K562 (cell line): ENCODE data around the gene PIP4K2C. TPM values are rescaled to one million over a fixed set of nuclear protein-coding genes. Genes with fewer than 3 reads are reported as not detected.

Experiments
- CBFA2T3 ChIP-seq: fragments of 450-650 bp; IDR thresholded peaks from 2 replicates; pipeline ENCODE4 v1.6.1; 2017
- CHD2 ChIP-seq: IDR thresholded peaks from 2 replicates; pipeline ENCODE4 v1.6.1; 2011; ENCODE audit warnings: low read depth, low read length
- CLOCK ChIP-seq: fragments of 250-450 bp; sonication (Bioruptor Pico); IDR thresholded peaks from 2 replicates; pipeline ENCODE4 v1.4.0; 2020; ENCODE audit warnings: mild to moderate bottlenecking, moderate library complexity, borderline replicate concordance
- CTBP1 ChIP-seq: fragments of 450-650 bp; IDR thresholded peaks from 2 replicates; pipeline ENCODE4 v1.6.1; 2016; ENCODE audit warnings: borderline replicate concordance
- DPF2 ChIP-seq: fragments of 450-650 bp; IDR thresholded peaks from 2 replicates; pipeline ENCODE4 v1.6.1; 2016
- EGR1 ChIP-seq: fragments of 450-650 bp; conservative IDR thresholded peaks from 2 replicates; pipeline ENCODE4 v1.6.1; 2017; ENCODE audit warnings: mild to moderate bottlenecking
- ESRRB ChIP-seq: fragments of 250-450 bp; sonication (Bioruptor Pico); IDR thresholded peaks from 2 replicates; pipeline ENCODE4 v1.5.0; 2020; ENCODE audit warnings: mild to moderate bottlenecking, moderate library complexity, borderline replicate concordance
- ILF3 ChIP-seq: fragments of 450-650 bp; IDR thresholded peaks from 2 replicates; pipeline ENCODE4 v1.6.1; 2018; ENCODE audit warnings: antibody characterized with exemption, mild to moderate bottlenecking, moderate library complexity, borderline replicate concordance
- MEIS2 ChIP-seq: fragments of 450-650 bp; IDR thresholded peaks from 2 replicates; pipeline ENCODE4 v1.6.1; 2014; ENCODE audit warnings: mild to moderate bottlenecking; ENCODE audit not compliant: partially characterized antibody
- MTA2 ChIP-seq: fragments of 450-650 bp; IDR thresholded peaks from 2 replicates; pipeline ENCODE4 v1.6.1; 2016; ENCODE audit warnings: low read depth
- MYBL2 ChIP-seq, 2 experiments: fragments of 450-650 bp in 1 of 2; sonication (generic) in 1 of 2; formaldehyde crosslinking in 1 of 2; IDR thresholded peaks; 2 replicates each; pipeline versions ENCODE4 v1.6.1 to v1.8.1; 2017 to 2022; ENCODE audit warnings: borderline replicate concordance in 1 of 2, inconsistent platforms in 1 of 2, low read depth in 1 of 2, mild to moderate bottlenecking in 1 of 2, missing genetic modification reagents in 1 of 2, moderate library complexity in 1 of 2
- RBM14 ChIP-seq: fragments of 200-400 bp; formaldehyde crosslinking; IDR thresholded peaks from 2 replicates; pipeline ENCODE4 v1.6.1; 2018; ENCODE audit warnings: low read depth, mild to moderate bottlenecking, low read length, moderate library complexity, borderline replicate concordance; ENCODE audit not compliant: insufficient read depth
- SIX5 ChIP-seq, 2 experiments: IDR thresholded peaks; 2 replicates each; pipeline ENCODE4 v1.6.1; 2011; ENCODE audit warnings: low read length in 2 of 2, borderline replicate concordance in 1 of 2, low read depth in 1 of 2, mild to moderate bottlenecking in 1 of 2, moderate library complexity in 1 of 2; ENCODE audit not compliant: insufficient read depth in 1 of 2
- TOE1 ChIP-seq, 2 experiments: fragments of 450-650 bp in 1 of 2; sonication (generic) in 1 of 2; formaldehyde crosslinking in 1 of 2; IDR thresholded peaks; 2 replicates each; pipeline versions ENCODE4 v1.7.1 to v1.8.0; 2016 to 2022; ENCODE audit warnings: borderline replicate concordance in 2 of 2, mild to moderate bottlenecking in 2 of 2, antibody characterized with exemption in 1 of 2, inconsistent platforms in 1 of 2, low read depth in 1 of 2, missing genetic modification reagents in 1 of 2, moderate library complexity in 1 of 2
- ZNF830 ChIP-seq: fragments of 250-450 bp; sonication (Bioruptor Pico); IDR thresholded peaks from 2 replicates; pipeline ENCODE4 v1.5.0; 2021; ENCODE audit warnings: mild to moderate bottlenecking
- polyA plus RNA-seq, 8 experiments: library from polyadenylated mRNA; depleted of rRNA in 4 of 8; stranded (reverse) in 5 of 8; unstranded in 3 of 8; fragments of >200 nt; fragmentation: Nextera tagmentation in 2 of 8; fragmentation: Illumina TruSeq in 1 of 8; extraction: Ambion mirVana in 2 of 8; extraction: Trizol in 1 of 8; gene quantifications; 2 replicates each; pipeline versions ENCODE4 v1.2.1 to v1.2.3, GENCODE V29; 2011 to 2014; ENCODE audit warnings: inconsistent platforms in 1 of 8, missing spikeins in 1 of 8
- total RNA-seq, 7 experiments: library from RNA; depleted of rRNA in 6 of 7; stranded (reverse); fragments of >200 nt in 6 of 7; fragmentation: Illumina TruSeq in 2 of 7; extraction: Trizol in 2 of 7; gene quantifications; 2 replicates each; pipeline versions ENCODE4 v1.2.1 to v1.2.3, GENCODE V29; 2011 to 2021; ENCODE audit warnings: low replicate concordance in 1 of 7
- TF ChIP-seq, protein P1 (sequence below), 2 experiments: fragments of 450-650 bp; IDR thresholded peaks; 2 replicates each; pipeline ENCODE4 v1.6.1; 2016; ENCODE audit warnings: mild to moderate bottlenecking in 2 of 2, borderline replicate concordance in 1 of 2, low read depth in 1 of 2, moderate library complexity in 1 of 2

Gene PIP4K2C
- total and polyA plus RNA-seq, 9 of the 15 experiments (the other 6 are each of a cell fraction or from before 2014, with no cell fraction given), result 9.0 to 41.4 (median 18.3) TPM

GRCh38 chr12:57641699-57642442 is 50.9 kb downstream of the PIP4K2C start (continued):
- no peak for TF ChIP-seq CLOCK (CRISPR knock-in tag)
- no peak for TF ChIP-seq TOE1 (IDR thresholded peaks at IDR 0.05; ENCODE audit: borderline replicate concordance)
- no peak for TF ChIP-seq TOE1 (CRISPR knock-in tag; IDR thresholded peaks at IDR 0.05; ENCODE audit: borderline replicate concordance, low read depth)
- no peak for TF ChIP-seq EGR1
- TF ChIP-seq ILF3, result no peak
- TF ChIP-seq, protein P1, sequence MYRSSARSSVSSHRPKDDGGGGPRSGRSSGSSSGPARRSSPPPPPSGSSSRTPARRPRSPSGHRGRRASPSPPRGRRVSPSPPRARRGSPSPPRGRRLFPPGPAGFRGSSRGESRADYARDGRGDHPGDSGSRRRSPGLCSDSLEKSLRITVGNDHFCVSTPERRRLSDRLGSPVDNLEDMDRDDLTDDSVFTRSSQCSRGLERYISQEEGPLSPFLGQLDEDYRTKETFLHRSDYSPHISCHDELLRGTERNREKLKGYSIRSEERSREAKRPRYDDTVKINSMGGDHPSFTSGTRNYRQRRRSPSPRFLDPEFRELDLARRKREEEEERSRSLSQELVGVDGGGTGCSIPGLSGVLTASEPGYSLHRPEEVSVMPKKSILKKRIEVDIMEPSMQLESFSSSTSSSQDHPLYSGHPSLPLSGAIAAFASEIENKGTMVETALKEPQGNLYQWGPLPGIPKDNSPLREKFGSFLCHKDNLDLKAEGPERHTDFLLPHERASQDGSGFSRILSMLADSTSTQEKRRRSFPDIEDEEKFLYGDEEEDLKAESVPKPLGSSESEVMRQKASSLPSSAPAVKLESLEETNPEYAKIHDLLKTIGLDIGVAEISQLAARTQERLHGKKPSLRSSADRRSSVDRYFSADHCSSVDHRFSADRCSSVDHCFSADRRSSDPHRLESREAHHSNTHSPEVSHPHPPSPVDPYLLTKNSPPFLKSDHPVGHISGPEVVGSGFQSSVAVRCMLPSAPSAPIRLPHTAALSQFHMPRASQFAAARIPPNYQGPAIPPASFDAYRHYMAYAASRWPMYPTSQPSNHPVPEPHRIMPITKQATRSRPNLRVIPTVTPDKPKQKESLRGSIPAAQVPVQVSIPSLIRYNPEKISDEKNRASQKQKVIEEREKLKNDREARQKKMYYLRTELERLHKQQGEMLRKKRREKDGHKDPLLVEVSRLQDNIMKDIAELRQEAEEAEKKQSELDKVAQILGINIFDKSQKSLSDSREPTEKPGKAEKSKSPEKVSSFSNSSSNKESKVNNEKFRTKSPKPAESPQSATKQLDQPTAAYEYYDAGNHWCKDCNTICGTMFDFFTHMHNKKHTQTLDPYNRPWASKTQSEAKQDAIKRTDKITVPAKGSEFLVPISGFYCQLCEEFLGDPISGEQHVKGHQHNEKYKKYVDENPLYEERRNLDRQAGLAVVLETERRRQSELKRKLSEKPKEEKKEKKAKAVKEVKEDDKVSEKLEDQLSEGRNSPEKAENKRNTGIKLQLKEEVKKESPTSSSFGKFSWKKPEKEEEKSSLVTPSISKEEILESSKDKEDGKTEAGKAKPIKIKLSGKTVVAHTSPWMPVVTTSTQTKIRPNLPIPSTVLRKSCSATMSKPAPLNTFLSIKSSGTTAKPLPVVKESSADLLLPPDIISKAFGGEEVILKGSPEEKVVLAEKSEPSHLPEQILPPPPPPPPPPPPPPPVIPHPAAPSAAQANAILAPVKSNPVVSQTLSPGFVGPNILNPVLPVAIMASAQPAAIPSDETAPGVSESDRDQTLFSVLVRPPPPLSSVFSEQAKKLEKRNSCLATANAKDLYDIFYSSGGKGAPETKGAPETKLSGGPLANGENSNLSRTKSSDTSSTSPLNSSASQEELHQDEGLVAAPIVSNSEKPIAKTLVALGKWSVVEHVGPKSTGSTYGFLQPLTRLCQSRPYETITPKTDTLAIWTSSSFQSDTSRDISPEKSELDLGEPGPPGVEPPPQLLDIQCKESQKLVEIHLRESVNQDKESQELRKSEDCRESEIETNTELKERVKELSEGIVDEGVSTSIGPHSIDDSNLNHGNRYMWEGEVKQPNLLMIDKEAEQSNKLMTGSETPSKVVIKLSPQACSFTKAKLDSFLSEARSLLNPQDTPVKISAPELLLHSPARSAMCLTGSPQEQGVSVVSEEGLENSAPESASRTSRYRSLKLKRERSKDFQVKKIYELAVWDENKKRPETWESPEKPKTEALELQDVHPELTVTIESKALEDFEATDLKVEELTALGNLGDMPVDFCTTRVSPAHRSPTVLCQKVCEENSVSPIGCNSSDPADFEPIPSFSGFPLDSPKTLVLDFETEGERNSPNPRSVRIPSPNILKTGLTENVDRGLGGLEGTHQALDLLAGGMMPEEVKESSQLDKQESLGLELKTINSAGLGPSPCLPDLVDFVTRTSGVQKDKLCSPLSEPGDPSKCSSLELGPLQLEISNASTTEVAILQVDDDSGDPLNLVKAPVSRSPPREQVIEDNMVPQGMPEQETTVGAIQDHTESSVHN (IDR thresholded peaks at IDR 0.05; ENCODE audit: borderline replicate concordance in 1 of 2, low read depth in 1 of 2), result no peak
- no peak for TF ChIP-seq MEIS2
- peak; percentile 61 for TF ChIP-seq CBFA2T3
- TF ChIP-seq ZNF830 (CRISPR knock-in tag), result no peak
- 0 out of 2 replicates have a peak, but pooled peaks have one; percentile 24 for TF ChIP-seq CTBP1
- peak; percentile 27; the same call in 1 of the 2 replicates for TF ChIP-seq MTA2
- TF ChIP-seq CHD2, result no peak
- TF ChIP-seq ESRRB (CRISPR knock-in tag), result no peak
- no peak for TF ChIP-seq SIX5 (IDR thresholded peaks at IDR 0.05; ENCODE audit: borderline replicate concordance in 1 of 2, insufficient read depth in 1 of 2, low read depth in 1 of 2, low read length in 2 of 2)
- 0 out of 2 replicates have a peak, but pooled peaks have one; percentile 17 for TF ChIP-seq DPF2
- TF ChIP-seq MYBL2 (IDR thresholded peaks at IDR 0.05; ENCODE audit: low read depth), result no peak
- TF ChIP-seq MYBL2 (CRISPR knock-in tag; IDR thresholded peaks at IDR 0.05; ENCODE audit: borderline replicate concordance), result no peak
- no peak for TF ChIP-seq RBM14
